ENCODE data around the gene MAP4K2. TPM values are rescaled to one million over a fixed set of nuclear protein-coding genes. Genes with fewer than 3 reads are reported as not detected.

The MAP4K2 gene
- total RNA-seq, 1 experiment from 2014 or later = 34.3 TPM

DNA sequence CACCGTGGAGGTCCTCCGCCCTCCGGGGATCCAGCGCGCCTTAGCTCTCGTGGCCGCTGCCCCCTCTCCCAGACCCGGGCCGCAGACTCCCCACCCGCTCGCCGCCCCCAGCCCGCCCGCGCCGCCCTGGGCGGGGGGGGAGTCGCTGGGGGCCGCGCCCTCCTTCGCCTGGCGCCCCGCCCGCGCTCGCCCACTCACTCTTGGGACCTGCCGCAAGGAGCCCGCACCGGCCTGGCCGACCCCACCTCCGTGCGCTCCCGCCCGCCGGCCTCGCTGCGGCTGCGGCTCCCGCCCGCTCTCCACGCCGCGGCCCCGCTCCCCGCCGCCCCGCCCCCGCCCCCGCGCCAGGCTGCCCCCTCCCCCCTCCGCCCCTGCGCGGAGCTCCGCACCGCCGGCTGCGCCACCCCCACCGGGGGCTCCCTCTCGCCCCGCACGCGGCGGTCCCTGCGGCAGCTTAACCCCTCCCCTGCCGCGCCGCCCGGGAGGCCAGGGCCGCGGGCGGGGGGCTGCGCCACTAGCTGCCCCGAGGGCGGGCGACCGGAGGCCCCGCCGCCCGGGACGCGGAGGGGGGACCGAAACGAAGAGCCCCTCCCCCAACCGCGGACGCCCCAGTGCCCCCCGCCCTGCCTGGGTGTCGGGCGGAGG is 58.3 kb downstream of the MAP4K2 start:
- CTCF ChIA-PET = interaction anchor here (0.5 to 0.6 kb wide), 3 partner anchors 64 to 1842 kb away, joined by 4 to 6 read pairs (median 4); no protein-coding TSS in a partner anchor
- Histone ChIP-seq H3K4me3 (no peak overlapping the region), H4K20me1 (ENCODE audit: insufficient read depth) (no peaks in the 10 kb centered on the region), H3K9me2 (ENCODE audit: insufficient read depth) (no peaks in the 10 kb centered on the region), H3K4me1 (replicated peaks; ENCODE audit: insufficient read depth) (peaks cover 13% of the 10 kb centered on the region), H2AFZ (no peak overlapping the region), H3K27ac (no peak overlapping the region), H3K4me2 (no peak overlapping the region), H3F3A (ENCODE audit: insufficient read depth, low read depth) (peaks cover 12% of the 10 kb centered on the region; the same call in 1 of the 2 replicates), H3K27me3 (ENCODE audit: insufficient read depth, low read depth) (peaks cover 47% of the 10 kb centered on the region), H3K36me3 (ENCODE audit: low read depth) (no peaks in the 10 kb centered on the region), H3K79me2 (ENCODE audit: low read depth) (no peaks in the 10 kb centered on the region), H3K9me3 (ENCODE audit: insufficient read depth, low read depth) (no peaks in the 10 kb centered on the region)
- TF ChIP-seq CTCF (conservative IDR thresholded peaks at IDR 0.05) (no peak), EZH2 (IDR thresholded peaks at IDR 0.05; ENCODE audit: low read depth) (no peak)
- BruUV-seq (replicated peaks) = no TSS peak
- POLR2A ChIA-PET (ENCODE audit: unreplicated experiment) = no interaction called here
- no peak for DNase-seq
- intact Hi-C loops (cut with micrococcal nuclease; ENCODE audit: unreplicated experiment) = loop anchor here (5.0 kb wide), 1 partner anchor 92 kb away; no protein-coding TSS in a partner anchor

DNA sequence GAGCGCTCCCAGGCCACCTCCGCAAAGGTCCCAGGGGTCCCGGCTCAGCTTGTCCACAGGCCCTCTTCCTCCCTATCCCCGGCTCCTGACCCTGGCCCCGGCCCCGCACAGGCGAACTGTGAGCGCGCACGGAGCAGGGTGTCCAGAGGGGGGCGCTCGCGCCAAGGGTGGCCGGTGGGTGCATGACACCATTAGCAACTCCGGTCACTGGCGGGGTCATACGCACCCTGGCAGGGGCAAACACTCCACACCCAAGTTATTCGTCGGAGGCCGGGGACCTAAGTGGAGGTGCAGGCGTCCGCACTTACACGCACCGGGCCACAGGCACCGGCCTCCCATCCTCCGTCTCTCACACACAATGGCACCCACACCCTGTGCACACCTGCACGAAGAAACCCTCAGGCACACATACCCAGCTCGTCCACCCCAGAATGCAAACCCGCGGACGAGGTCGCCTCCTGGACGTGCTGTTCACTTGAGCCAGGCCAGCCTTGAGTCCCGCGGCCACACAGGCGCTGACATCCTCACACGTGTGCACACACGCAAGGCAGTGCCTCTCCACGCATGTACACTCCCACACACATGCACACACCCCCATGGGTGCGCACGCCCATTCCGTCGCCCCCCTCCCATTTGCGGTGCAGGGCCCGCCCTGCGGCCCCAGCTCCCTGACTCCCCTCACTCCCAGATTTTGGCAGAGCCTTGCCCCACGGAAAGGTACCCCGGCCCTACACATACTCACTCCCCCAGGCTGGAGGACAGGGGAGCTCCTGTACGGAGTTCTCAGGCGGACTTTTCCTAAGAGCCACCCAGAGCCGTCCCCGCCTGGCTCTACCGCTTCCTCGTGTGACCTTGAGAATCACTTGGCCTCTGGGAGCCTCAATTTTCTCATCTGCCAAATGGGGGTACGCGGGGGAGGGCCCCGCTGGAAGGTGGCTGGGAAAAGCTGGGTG is 59.1 kb downstream of the MAP4K2 start, which contains the start of gene RASGRP2:
RASGRP2 (minus strand) TSS at position 552 of the 953 bp plus-strand sequence. CDS start 1,276 bp downstream, outside the sequence.
- peaks cover 51% of the 10 kb centered on the region for H3K27me3 ChIP-seq (ENCODE audit: insufficient read depth, low read depth)
- H3K36me3 ChIP-seq (ENCODE audit: low read depth) = no peaks in the 10 kb centered on the region
- H4K20me1 ChIP-seq (ENCODE audit: insufficient read depth) = no peaks in the 10 kb centered on the region
- ChIA-PET CTCF (interaction anchor here (0.6 kb wide), 1 partner anchor 425 kb away, joined by 3 read pairs; no protein-coding TSS in a partner anchor), POLR2A (ENCODE audit: unreplicated experiment) (interaction anchor here (0.5 kb wide), 1 partner anchor 816 kb away, joined by 3 read pairs; no protein-coding TSS in a partner anchor)
- peak within 1 kb of the TSS; percentile 92 for H2AFZ ChIP-seq
- peak within 1 kb of the TSS; percentile 89 for H3K4me2 ChIP-seq
- peak within 1 kb of the TSS; percentile 64 for H3K4me3 ChIP-seq
- intact Hi-C loops (cut with micrococcal nuclease; ENCODE audit: unreplicated experiment) = loop anchor here (5.0 kb wide), 1 partner anchor 92 kb away; no protein-coding TSS in a partner anchor
- no peaks in the 10 kb centered on the region for H3K9me3 ChIP-seq (ENCODE audit: insufficient read depth, low read depth)
- DNase-seq = peak in 1 of 2 experiments; percentile 75
- no peaks in the 10 kb centered on the region for H3K9me2 ChIP-seq (ENCODE audit: insufficient read depth)
- peaks cover 13% of the 10 kb centered on the region for H3K4me1 ChIP-seq (replicated peaks; ENCODE audit: insufficient read depth)
- H3K79me2 ChIP-seq (ENCODE audit: low read depth) = no peaks in the 10 kb centered on the region
- peaks cover 12% of the 10 kb centered on the region; the same call in 1 of the 2 replicates for H3F3A ChIP-seq (ENCODE audit: insufficient read depth, low read depth)
- no peak for TF ChIP-seq EZH2 (IDR thresholded peaks at IDR 0.05; ENCODE audit: low read depth)
- peak; percentile 60 for TF ChIP-seq CTCF (conservative IDR thresholded peaks at IDR 0.05)
- H3K27ac ChIP-seq = no peak within 1 kb of the TSS
- no TSS peak for BruUV-seq (replicated peaks)
